Lower leg skin (tissue), 4 donors: ENCODE measurements around the gene SERINC3. TPM values are rescaled to one million over a fixed set of nuclear protein-coding genes. Genes with fewer than 3 reads are reported as not detected.
"Not testable (repeated sequence)": the region's sequence is repeated elsewhere in the genome, so short reads cannot be mapped to it uniquely, and the experiment has no call there.

Source experiments
- DNase-seq, 2 donors: peaks; one replicate each; pipeline ENCODE4 v3.0.0-alpha.2; 2019; ENCODE audit warnings: low spot score in 2 of 2
- H3K4me3 ChIP-seq: fragments of 200-600 bp; sonication (generic); 2 replicates; pipeline ENCODE4 v1.5.1; 2017; ENCODE audit warnings: mild to moderate bottlenecking, low read depth; ENCODE audit not compliant: poor library complexity, severe bottlenecking
- CTCF ChIP-seq, 3 donors: fragments of 450-650 bp; IDR thresholded peaks; one replicate each; pipeline ENCODE4 v1.5.1; 2016; ENCODE audit warnings: antibody characterized with exemption in 3 of 3, mild to moderate bottlenecking in 3 of 3, moderate library complexity in 2 of 3
- POLR2A ChIP-seq, 2 donors: fragments of 450-650 bp; IDR thresholded peaks; one replicate each; pipeline ENCODE4 v1.6.1; 2016 to 2017; ENCODE audit warnings: antibody characterized with exemption in 2 of 2, mild to moderate bottlenecking in 1 of 2, moderate library complexity in 1 of 2
- WGBS, 2 donors: methylation state at CpG; one replicate each; pipeline ENCODE4 v1.1.5; 2018; 5-methylcytosine and 5-hydroxymethylcytosine counted together
- intact Hi-C: fragments of 100-400 bp; cut with DNase I; formaldehyde crosslinking; loops from one replicate; pipeline ENCODE4 v1.15.0; 2023; ENCODE audit warnings: low total_unique reads
- total RNA-seq, 4 donors: library from RNA; depleted of rRNA; stranded (reverse); fragments of >200 nt; gene quantifications; one replicate each; pipeline ENCODE4 v1.1.0, GENCODE V29; 2016

The SERINC3 gene
- total RNA-seq, 4 donors from 2014 or later: 102 to 142 (median 124) TPM

GRCh38 chr20:44477151-44477550 lies 44.7 kb downstream of the SERINC3 start:
- intact Hi-C loops: loop anchor here (10.0 kb wide), 2 partner anchors 138 to 262 kb away; partner anchors contain the start of gene OSER1
- DNase-seq: no peak
- TF ChIP-seq POLR2A (IDR thresholded peaks at IDR 0.05) (no peak), CTCF (IDR thresholded peaks at IDR 0.05) (no peak)
- no peak overlapping the region for H3K4me3 ChIP-seq
- WGBS, 2 donors: 84 to 93% methylated on average over 3 of the region's 3 CpGs

- WGBS, 2 donors: 4% methylated on average over 31 to 46 of the region's 55 CpGs
- TF ChIP-seq POLR2A (IDR thresholded peaks at IDR 0.05) (peak in 1 of 2 donors; percentile 98), CTCF (IDR thresholded peaks at IDR 0.05) (no peak)
- peak within 1 kb of the TSS; percentile 76 for H3K4me3 ChIP-seq
- DNase-seq: peak; percentile 84 to 97
- intact Hi-C loops: loop anchor here (10.0 kb wide), 2 partner anchors 139 to 261 kb away; partner anchors contain the start of gene OSER1
These were observed 45.9 kb downstream of the SERINC3 start, which contains the start of gene TTPAL for GRCh38 chr20:44475694-44476560. Gene TTPAL, plus strand, starts transcription at chr20:44475874. Its CDS starts 4,126 bp downstream, at chr20:44480000.

- TF ChIP-seq CTCF (IDR thresholded peaks at IDR 0.05) (no peak), POLR2A (IDR thresholded peaks at IDR 0.05) (no peak)
- 5 to 10% methylated on average over 2 of the region's 2 CpGs for WGBS, 2 donors
- no peak overlapping the region for H3K4me3 ChIP-seq
- DNase-seq: no peak
- intact Hi-C loops: loop anchor here (10.0 kb wide), 2 partner anchors 139 to 261 kb away; partner anchors contain the start of gene OSER1
These were observed 46.5 kb downstream of the SERINC3 start for GRCh38 chr20:44475372-44475693.

GRCh38 chr20:44472283-44472682 lies 49.6 kb downstream of the SERINC3 start:
- not testable (repeated sequence) for H3K4me3 ChIP-seq, DNase-seq
- WGBS, 2 donors: 83 to 88% methylated on average over 9 of the region's 9 CpGs
- intact Hi-C loops: loop anchor here (10.0 kb wide), 2 partner anchors 143 to 257 kb away; partner anchors contain the start of gene OSER1

GRCh38 chr20:44471481-44471882 lies 50.4 kb downstream of the SERINC3 start:
- no peak for DNase-seq
- intact Hi-C loops: loop anchor here (10.0 kb wide), 2 partner anchors 143 to 257 kb away; partner anchors contain the start of gene OSER1
- no peak overlapping the region for H3K4me3 ChIP-seq
- no peak for TF ChIP-seq POLR2A (IDR thresholded peaks at IDR 0.05)
- WGBS, 2 donors: 57 to 70% methylated on average over 2 of the region's 2 CpGs

- intact Hi-C loops: loop anchor here (10.0 kb wide), 2 partner anchors 144 to 256 kb away; partner anchors contain the start of gene OSER1
- no peak for DNase-seq
- 41 to 44% methylated on average over 5 of the region's 5 CpGs for WGBS, 2 donors
These were observed 51.5 kb downstream of the SERINC3 start for GRCh38 chr20:44470327-44470726.

More at GRCh38 chr20:44470327-44470726, 51.5 kb downstream of the SERINC3 start:
- no peak overlapping the region for H3K4me3 ChIP-seq
- TF ChIP-seq POLR2A (IDR thresholded peaks at IDR 0.05): no peak
- no peak for TF ChIP-seq CTCF (IDR thresholded peaks at IDR 0.05)
